ENCODE results near the gene CRADD. TPM values are rescaled to one million over a fixed set of nuclear protein-coding genes. Genes with fewer than 3 reads are reported as not detected.
"Not testable (repeated sequence)": the region's sequence is repeated elsewhere in the genome, so short reads cannot be mapped to it uniquely, and the experiment has no call there.

Gene CRADD
- total RNA-seq: 10.2 and 10.7 TPM in 2 replicates

DNA sequence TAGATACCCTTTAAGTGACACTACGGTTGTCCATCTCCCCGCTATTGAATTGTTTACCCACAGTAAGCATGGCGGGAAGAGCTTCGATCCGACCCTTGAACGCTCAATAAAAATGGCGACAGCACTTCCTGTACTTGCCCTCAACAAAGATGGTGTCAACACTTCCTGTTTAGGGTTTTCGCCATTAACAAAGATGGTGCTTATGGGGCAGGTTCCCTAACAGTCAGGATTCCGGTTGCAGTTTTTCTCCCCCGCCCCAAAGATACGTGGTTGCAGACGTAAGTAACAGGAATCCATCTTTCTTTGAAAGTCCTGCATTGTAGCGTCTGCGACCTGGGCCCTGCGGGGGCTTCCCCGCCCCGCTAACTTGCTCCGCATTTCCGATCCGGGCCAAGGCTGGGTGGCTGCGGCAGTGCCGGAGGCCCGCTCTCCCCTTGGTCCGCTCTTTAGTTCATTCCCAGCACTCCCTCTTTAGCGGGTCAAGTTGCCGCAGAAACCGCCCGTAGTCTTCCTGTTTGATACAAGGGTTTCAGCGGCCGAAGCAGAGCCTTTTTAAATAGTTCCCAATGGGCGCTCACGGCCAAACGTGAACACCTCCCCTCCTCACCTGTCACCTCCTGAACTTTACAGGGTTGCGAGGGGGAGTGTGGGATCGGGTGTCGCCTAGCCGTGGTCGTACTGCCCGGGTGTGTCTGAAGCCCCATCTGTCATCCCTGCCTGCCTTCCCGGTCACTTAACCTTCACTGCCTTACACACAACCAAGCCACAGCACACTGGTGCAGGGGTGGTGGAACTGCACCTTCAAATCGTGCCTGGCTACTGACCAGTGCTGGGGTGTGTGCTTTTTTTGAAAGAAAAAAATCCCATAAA lies at the start of gene CRADD:
Gene CRADD, plus strand, starts transcription at position 181 of the 870 bp plus-strand sequence.
- Mint-ChIP-seq H3K36me3 (ENCODE audit: low read depth) (peaks cover 14% of the 10 kb centered on the region), H3K27me3 (ENCODE audit: low read depth) (peaks cover 9% of the 10 kb centered on the region), H3K27ac (peak within 1 kb of the TSS; percentile 99), H3K9me3 (peaks cover 8% of the 10 kb centered on the region), H3K4me1 (ENCODE audit: low read depth) (peaks cover 30% of the 10 kb centered on the region), H3K4me3 (ENCODE audit: low read depth) (peak within 1 kb of the TSS; percentile 94)
- intact Hi-C loops (cut with micrococcal nuclease): loop anchor here (1.0 to 10.0 kb wide), 11 partner anchors 65 to 750 kb away; partner anchors contain the start of genes EEA1, NUDT4 and UBE2N
- peak; percentile 85 for DNase-seq (ENCODE audit: low spot score)

DNA sequence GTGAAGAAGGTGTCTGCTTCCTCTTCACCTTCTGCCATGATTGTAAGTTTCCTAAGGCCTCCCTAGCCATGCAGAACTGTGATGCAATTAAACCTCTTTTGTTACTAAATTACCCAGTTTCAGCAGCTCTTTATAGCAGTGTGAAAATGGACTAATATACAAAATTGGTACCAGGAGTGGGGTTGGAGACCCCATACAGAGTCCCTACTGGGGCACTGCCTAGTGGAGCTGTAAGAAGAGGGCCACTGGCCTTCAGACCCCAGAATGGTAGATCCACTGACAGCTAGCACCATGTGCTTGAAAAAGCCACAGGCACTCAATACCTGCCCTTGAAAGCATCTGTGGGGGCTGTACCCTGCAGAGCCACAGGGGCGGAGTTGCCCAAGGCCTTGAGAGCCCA lies 44.8 kb upstream of the CRADD start:
- H3K4me1 Mint-ChIP-seq (ENCODE audit: low read depth): peaks cover 3% of the 10 kb centered on the region
- peaks cover 16% of the 10 kb centered on the region for H3K9me3 Mint-ChIP-seq
- no peak overlapping the region for H3K4me3 Mint-ChIP-seq (ENCODE audit: low read depth)
- intact Hi-C loops (cut with micrococcal nuclease): no loop called here
- H3K27ac Mint-ChIP-seq: no peak overlapping the region
- peaks cover 23% of the 10 kb centered on the region for H3K27me3 Mint-ChIP-seq (ENCODE audit: low read depth)
- H3K36me3 Mint-ChIP-seq (ENCODE audit: low read depth): no peaks in the 10 kb centered on the region
- no peak for DNase-seq (ENCODE audit: low spot score)

DNA sequence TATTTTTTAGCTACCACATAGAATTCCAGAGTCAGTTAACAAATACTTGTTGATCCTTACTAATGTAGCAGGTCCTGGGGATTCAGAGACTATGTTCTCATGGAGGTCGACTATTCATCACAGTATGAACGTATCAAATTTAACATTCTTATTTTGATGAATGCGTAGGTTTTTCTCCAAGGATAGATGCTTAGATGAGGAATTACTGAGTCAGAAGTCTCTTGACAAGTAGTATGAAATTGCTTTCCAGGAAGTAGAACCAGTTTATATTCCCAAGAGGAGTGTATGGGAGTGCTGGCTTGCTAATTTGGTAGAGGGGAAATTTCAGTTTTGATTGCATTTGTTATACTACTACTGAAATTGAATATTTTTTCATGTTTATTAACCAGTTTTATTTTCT lies 42.8 kb upstream of the CRADD start:
- H3K36me3 Mint-ChIP-seq (ENCODE audit: low read depth): no peaks in the 10 kb centered on the region
- DNase-seq (ENCODE audit: low spot score): no peak
- no peak overlapping the region for H3K27ac Mint-ChIP-seq
- intact Hi-C loops (cut with micrococcal nuclease): no loop called here
- no peak overlapping the region for H3K4me3 Mint-ChIP-seq (ENCODE audit: low read depth)
- H3K27me3 Mint-ChIP-seq (ENCODE audit: low read depth): peaks cover 27% of the 10 kb centered on the region
- peaks cover 16% of the 10 kb centered on the region for H3K9me3 Mint-ChIP-seq
- H3K4me1 Mint-ChIP-seq (ENCODE audit: low read depth): no peaks in the 10 kb centered on the region

DNA sequence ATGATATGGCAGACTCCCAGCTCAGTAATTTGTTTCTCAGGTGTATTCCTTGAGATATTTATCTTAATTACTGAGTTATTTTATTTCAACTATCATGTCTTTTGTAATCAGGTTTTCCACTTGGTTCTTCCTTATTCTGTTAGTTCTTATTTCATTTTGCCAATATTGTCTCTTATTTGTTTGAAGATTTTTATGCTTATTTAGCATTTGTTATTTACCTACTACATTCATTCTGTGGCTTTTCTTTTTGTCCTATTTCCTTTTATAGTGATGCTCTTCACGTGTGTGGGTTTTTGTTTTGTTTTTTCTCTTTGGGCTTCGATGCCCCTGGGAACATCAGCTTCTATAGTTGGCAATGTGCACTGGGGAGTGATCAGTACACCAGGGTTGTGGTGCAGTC lies 40.5 kb upstream of the CRADD start:
- DNase-seq (ENCODE audit: low spot score): no peak
- H3K36me3 Mint-ChIP-seq (ENCODE audit: low read depth): no peaks in the 10 kb centered on the region
- peaks cover 31% of the 10 kb centered on the region for H3K27me3 Mint-ChIP-seq (ENCODE audit: low read depth)
- no peak overlapping the region for H3K27ac Mint-ChIP-seq
- no peaks in the 10 kb centered on the region for H3K4me1 Mint-ChIP-seq (ENCODE audit: low read depth)
- H3K9me3 Mint-ChIP-seq: peaks cover 16% of the 10 kb centered on the region
- H3K4me3 Mint-ChIP-seq (ENCODE audit: low read depth): no peak overlapping the region
- intact Hi-C loops (cut with micrococcal nuclease): no loop called here

DNA sequence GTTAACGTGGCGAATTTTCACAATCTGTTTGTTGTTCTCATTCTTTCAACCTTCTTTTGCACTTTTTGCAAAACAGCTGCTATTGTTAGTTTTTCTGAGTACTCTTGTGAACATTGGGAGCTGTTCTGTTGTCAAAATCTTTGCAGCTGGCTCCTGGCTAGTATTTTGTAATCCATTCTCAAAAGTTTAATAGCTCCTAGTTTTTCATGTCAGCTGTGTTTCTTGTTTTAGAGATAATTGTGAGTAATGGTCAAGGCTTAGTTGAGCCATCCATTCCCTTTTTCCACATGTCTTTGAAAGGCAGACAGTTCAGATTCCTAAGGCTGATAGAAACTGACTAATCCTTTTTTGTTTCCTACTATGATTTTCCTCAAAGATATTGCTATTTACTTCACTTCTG lies 39.1 kb upstream of the CRADD start:
- Mint-ChIP-seq H3K27me3 (ENCODE audit: low read depth) (peaks cover 29% of the 10 kb centered on the region), H3K27ac (no peak overlapping the region), H3K4me3 (ENCODE audit: low read depth) (no peak overlapping the region), H3K9me3 (peaks cover 9% of the 10 kb centered on the region), H3K4me1 (ENCODE audit: low read depth) (no peaks in the 10 kb centered on the region), H3K36me3 (ENCODE audit: low read depth) (no peaks in the 10 kb centered on the region)
- intact Hi-C loops (cut with micrococcal nuclease): no loop called here
- DNase-seq (ENCODE audit: low spot score): no peak

DNA sequence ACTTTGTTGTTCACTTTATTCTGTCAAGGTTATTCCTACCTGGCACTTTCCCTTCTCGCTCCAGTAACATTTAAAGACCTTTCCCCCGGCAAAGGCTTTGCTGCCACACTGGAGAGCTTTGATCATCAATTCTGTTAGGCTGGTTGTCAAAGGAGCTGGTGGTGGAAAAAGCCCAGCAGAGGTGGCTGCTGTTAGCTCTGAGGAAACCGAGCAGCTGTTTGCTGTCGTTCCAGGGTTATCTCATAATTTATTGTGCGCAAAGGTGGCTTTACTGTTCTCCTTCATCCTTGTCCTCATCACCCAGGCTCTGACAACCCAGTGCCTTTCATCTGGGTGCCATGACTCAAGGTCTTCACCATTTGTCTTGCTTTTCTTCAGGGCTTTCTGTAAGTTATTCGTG lies 38.2 kb upstream of the CRADD start:
- Mint-ChIP-seq H3K9me3 (peaks cover 4% of the 10 kb centered on the region), H3K27ac (no peak overlapping the region), H3K4me1 (ENCODE audit: low read depth) (no peaks in the 10 kb centered on the region), H3K36me3 (ENCODE audit: low read depth) (no peaks in the 10 kb centered on the region), H3K27me3 (ENCODE audit: low read depth) (peaks cover 24% of the 10 kb centered on the region), H3K4me3 (ENCODE audit: low read depth) (no peak overlapping the region)
- intact Hi-C loops (cut with micrococcal nuclease): no loop called here
- no peak for DNase-seq (ENCODE audit: low spot score)

DNA sequence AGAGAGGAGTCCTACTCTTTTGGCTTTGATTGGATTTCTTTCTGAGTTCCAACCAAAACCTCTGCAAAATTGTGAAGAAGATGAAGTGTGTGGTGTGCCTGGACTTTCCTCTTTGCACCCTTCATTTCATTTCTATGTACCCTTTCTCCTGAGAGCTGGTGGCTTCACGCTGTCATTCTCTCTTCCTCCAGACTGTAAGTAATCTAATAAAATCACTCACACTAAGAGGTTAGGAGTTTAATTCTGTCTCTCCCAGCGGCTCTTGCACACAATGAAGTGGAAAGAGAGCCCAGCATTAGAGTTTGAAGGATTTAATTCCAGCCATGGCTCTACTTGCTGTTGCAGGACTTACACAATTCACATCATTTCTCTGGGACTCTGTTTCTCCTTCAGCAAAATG lies 37.8 kb upstream of the CRADD start:
- no peak overlapping the region for H3K4me3 Mint-ChIP-seq (ENCODE audit: low read depth)
- H3K27ac Mint-ChIP-seq: no peak overlapping the region
- H3K27me3 Mint-ChIP-seq (ENCODE audit: low read depth): peaks cover 26% of the 10 kb centered on the region
- intact Hi-C loops (cut with micrococcal nuclease): no loop called here
- DNase-seq (ENCODE audit: low spot score): no peak
- H3K36me3 Mint-ChIP-seq (ENCODE audit: low read depth): no peaks in the 10 kb centered on the region
- no peaks in the 10 kb centered on the region for H3K4me1 Mint-ChIP-seq (ENCODE audit: low read depth)
- no peaks in the 10 kb centered on the region for H3K9me3 Mint-ChIP-seq

DNA sequence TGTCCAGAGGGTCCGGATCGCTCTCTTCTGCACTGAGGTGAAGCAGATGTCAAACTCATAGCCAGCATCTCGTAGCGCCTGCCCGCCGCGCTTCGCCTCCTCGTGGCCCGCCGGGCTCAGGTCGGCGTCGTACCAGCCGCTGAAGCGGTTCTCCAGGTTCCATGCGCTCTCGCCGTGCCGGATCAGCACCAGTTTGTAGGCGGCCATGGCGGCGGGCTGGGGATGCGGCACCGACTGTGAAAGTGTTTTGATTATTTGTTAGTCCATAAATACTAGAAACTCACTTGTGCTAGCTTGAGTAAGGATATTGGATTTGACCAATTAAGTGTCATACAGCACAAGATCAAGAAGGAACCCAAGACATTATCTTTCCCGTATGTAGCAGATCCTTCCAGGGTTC lies 35.8 kb upstream of the CRADD start:
- H3K27me3 Mint-ChIP-seq (ENCODE audit: low read depth): peaks cover 23% of the 10 kb centered on the region
- intact Hi-C loops (cut with micrococcal nuclease); H3K4me3 Mint-ChIP-seq (ENCODE audit: low read depth); DNase-seq (ENCODE audit: low spot score); H3K27ac Mint-ChIP-seq; H3K9me3 Mint-ChIP-seq; H3K4me1 Mint-ChIP-seq (ENCODE audit: low read depth); H3K36me3 Mint-ChIP-seq (ENCODE audit: low read depth): not testable (repeated sequence)

DNA sequence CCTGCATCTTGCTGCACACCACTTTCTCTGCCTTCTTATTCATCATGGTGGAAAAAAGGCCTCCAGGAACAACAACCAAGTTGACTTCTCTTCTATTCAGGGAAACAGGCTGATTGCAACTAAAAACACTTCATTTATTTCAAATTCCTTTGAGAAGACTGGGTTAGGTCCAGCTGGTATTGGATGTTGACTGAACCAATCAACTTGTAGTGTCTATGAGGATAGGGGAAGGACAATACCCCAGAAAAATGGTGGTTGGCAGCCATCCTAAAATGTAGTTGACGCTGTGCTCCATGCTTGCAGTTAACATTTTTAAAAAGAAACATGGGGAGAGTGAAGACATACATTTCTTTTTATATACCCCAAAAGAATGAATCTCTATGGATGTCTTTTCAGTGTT lies 34.4 kb upstream of the CRADD start:
- Mint-ChIP-seq H3K4me1 (ENCODE audit: low read depth) (no peaks in the 10 kb centered on the region), H3K36me3 (ENCODE audit: low read depth) (no peaks in the 10 kb centered on the region), H3K9me3 (no peaks in the 10 kb centered on the region), H3K27me3 (ENCODE audit: low read depth) (peaks cover 18% of the 10 kb centered on the region), H3K4me3 (ENCODE audit: low read depth) (no peak overlapping the region), H3K27ac (no peak overlapping the region)
- intact Hi-C loops (cut with micrococcal nuclease): no loop called here
- no peak for DNase-seq (ENCODE audit: low spot score)

DNA sequence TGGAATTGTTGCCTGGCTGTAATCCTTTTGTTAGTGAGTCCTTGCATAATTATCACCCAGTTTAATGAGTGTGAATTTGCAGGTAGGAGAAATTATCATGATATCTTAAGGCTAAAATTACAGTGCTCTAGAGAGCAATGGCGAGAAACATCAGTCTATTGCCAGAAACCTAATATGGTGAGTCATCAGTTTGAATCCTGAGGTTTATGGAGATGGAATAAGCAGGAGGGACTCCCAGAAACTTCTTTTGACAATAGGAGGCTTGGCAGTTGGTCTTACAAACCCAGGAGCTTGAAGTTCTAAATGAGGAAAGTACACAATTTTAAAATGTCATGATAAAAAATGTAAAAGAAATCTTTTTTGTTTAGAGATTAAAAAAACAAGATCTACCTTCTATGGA lies 31.5 kb upstream of the CRADD start:
- Mint-ChIP-seq H3K27me3 (ENCODE audit: low read depth) (peaks cover 8% of the 10 kb centered on the region), H3K4me3 (ENCODE audit: low read depth) (no peak overlapping the region), H3K4me1 (ENCODE audit: low read depth) (no peaks in the 10 kb centered on the region), H3K27ac (no peak overlapping the region), H3K9me3 (no peaks in the 10 kb centered on the region), H3K36me3 (ENCODE audit: low read depth) (no peaks in the 10 kb centered on the region)
- intact Hi-C loops (cut with micrococcal nuclease): no loop called here
- DNase-seq (ENCODE audit: low spot score): no peak

DNA sequence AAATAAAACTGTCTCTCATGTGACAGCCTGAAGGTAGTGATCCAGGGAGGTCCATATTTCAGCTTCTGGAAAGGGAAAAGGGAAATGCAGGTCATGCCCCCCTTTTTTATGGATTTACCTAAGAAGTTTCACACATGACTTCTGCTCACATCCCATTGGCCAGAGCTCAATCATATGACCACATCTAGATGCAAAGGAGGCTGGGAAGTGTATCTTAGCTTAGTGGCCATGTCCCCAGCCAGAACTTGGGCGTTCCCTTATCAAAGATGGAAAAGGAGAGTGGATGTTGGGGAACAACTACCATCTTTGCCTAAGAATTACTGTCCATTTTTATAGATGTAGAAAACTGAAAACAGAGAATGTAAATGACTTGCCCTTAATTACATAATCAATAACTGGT lies 26.5 kb upstream of the CRADD start:
- Mint-ChIP-seq H3K36me3 (ENCODE audit: low read depth) (no peaks in the 10 kb centered on the region), H3K27ac (no peak overlapping the region), H3K27me3 (ENCODE audit: low read depth) (peaks cover 8% of the 10 kb centered on the region), H3K4me3 (ENCODE audit: low read depth) (no peak overlapping the region), H3K9me3 (no peaks in the 10 kb centered on the region), H3K4me1 (ENCODE audit: low read depth) (no peaks in the 10 kb centered on the region)
- intact Hi-C loops (cut with micrococcal nuclease): no loop called here
- DNase-seq (ENCODE audit: low spot score): no peak

DNA sequence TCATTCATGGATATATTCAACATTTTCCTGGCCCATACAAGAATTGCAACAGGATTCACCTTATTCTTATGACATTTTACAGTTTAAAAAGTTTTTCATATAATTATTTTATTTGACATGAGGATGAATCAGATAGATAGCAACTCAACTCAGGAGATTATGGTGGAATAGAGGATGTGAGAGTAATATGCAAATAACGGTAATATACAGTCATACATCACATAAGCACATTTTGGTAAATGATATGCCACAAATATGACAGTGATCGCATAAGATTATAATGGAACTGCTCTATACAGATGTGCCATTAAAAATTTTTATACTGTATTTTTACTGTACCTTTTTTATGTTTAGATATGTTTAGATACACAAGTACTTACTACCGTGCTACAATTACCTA lies 24.1 kb upstream of the CRADD start:
- Mint-ChIP-seq H3K9me3 (no peaks in the 10 kb centered on the region), H3K4me1 (ENCODE audit: low read depth) (no peaks in the 10 kb centered on the region), H3K4me3 (ENCODE audit: low read depth) (no peak overlapping the region), H3K36me3 (ENCODE audit: low read depth) (no peaks in the 10 kb centered on the region), H3K27ac (no peak overlapping the region), H3K27me3 (ENCODE audit: low read depth) (peaks cover 4% of the 10 kb centered on the region)
- no peak for DNase-seq (ENCODE audit: low spot score)
- intact Hi-C loops (cut with micrococcal nuclease): no loop called here

DNA sequence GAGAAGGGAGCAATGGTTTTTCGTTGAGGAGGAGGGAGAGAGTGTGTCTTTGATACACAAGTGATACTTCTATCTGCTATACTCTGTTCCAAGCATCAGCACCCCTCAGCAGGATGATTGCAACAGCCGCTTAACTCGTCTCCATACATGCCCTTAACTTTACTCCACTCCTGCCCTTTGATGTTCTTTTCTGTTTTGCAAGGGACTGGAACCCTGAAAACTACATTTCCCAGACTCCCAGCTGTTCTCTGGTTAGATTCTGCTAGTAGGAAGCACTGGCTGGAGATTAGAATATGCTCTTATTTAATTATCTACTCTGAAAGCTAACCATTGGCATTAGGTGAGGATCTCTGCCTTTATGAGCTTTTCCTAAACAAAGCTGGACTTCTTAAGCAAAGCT lies 23.5 kb upstream of the CRADD start:
- H3K36me3 Mint-ChIP-seq (ENCODE audit: low read depth): no peaks in the 10 kb centered on the region
- intact Hi-C loops (cut with micrococcal nuclease): no loop called here

More for the DNA sequence above, 23.5 kb upstream of the CRADD start:
- no peaks in the 10 kb centered on the region for H3K9me3 Mint-ChIP-seq
- no peak for DNase-seq (ENCODE audit: low spot score)
- H3K27ac Mint-ChIP-seq: no peak overlapping the region
- H3K27me3 Mint-ChIP-seq (ENCODE audit: low read depth): peaks cover 4% of the 10 kb centered on the region
- no peak overlapping the region for H3K4me3 Mint-ChIP-seq (ENCODE audit: low read depth)
- H3K4me1 Mint-ChIP-seq (ENCODE audit: low read depth): no peaks in the 10 kb centered on the region
